Measurements from ENCODE around the gene MAGEB18.

The MAGEB18 gene

DNA sequence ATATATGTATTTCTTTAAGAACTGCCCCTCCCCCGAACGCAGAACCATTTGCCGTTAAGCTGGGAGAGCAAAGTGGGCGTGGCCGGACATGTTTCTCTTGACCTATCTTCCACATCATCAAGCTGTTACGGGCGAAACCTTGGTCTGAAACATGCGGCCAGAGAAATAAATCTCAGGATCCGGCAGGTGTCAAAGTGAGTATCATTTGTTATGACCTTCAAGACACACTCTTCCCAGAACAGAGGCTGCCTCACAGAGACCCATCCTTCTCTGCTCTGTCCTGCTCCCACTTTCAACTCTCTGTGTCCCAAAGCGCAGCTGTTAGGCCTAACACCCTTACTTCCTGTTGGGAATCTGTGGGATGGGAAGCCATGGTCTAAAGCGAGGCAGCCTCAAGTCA, at the start of gene MAGEB18:
MAGEB18 (plus strand) TSS at position 70 of the 400 bp plus-strand sequence. CDS start 643 bp downstream, outside the sequence.
- no peak for DNase-seq

DNA sequence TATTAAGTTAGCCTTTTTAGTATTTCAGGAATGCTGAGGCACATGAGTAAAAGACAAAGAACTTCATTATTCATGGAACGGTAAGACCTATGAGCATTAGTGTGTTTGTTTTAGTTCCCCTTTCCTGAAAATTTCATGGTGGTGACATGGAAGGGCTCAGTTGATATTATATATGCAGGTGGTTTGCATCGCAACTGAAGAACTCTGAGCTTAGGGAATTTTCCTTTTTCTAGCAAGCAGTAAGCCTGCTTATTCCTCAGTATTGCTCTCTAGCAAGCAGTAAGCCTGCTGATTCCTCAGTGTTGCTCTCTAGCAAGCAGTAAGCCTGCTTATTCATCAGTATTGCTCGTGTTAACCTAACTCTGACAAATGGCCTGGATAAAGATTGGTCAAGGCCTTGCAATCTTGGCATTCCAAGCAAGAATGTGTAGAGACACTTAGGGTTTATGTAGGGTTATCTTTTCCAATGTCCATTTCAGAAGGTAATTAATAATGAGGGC, 37.7 kb upstream of the MAGEB18 start:
- DNase-seq = no peak

DNA sequence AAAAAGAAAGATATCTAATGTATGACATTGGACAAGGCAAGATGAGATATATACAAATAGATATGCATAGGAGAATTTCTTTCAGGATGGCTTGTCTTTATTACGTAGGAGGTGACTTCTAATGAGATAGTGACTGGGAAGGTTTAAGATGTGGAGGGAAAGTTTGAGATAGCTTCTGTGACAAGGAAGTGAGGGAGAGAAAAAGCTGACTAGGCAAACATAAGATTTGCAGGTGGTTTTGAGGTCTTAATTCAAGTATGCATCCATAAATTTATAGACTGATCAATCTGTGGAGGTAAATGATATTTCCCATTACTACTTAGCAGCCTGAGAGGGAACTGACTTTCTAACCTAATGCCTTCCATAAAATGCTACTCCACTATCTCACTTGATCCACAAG, 29.0 kb upstream of the MAGEB18 start:
- no peak for DNase-seq

DNA sequence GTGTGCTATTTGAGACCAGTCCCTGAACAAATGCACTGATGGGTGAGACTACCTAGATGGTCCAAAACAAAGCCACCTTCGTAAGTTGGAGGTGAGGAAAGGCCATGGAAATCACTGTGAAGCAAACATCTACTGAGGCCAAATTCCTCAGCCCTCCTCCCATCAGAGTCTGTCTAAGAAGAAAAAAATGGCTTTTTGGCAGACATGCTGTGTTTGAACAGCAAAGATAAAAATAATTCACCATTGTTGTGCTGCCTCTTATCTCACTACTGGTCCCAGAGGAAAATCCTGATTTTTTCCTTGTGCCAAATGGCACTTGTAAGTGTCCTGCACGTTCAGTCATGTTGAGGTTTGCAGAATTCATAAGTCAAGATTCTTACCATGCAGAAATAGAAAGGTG, 7.9 kb downstream of the MAGEB18 start:
- no peak for DNase-seq

DNA sequence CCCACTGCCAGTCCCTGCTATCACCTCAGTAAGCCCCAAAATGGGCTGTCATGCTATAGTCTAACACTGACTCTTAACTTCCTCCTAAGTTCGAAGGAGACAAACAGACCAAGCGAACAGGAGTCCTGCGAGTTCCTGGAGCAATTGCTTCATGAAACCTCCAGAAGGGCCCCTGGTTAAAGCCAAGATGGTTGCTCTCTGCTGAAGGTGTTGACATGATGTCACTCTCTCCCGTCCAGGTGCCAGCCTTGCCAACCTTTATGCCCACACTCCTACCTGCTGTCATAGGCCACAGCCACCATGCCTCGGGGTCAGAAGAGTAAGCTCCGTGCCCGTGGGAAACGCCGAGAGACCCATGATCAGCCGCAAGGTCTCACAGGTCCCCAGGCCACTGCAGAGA, 22.2 kb downstream of the MAGEB18 start, which contains the start of gene MAGEB6B:
MAGEB6B (plus strand) TSS at position 301 of the 400 bp plus-strand sequence; CDS start at position 301, 0 bp downstream.
- DNase-seq = no peak

Measured in activated effector memory CD4-positive, alpha-beta T cell treated with anti-CD3 and anti-CD28 coated beads, Interleukin-2, amount 50 U/mL, for 16 hours (primary cell).